Omental fat pad (tissue), 4 donors: ENCODE measurements around the gene FFAR2. TPM values are rescaled to one million over a fixed set of nuclear protein-coding genes. Genes with fewer than 3 reads are reported as not detected.
"Not testable (repeated sequence)": the region's sequence is repeated elsewhere in the genome, so short reads cannot be mapped to it uniquely, and the experiment has no call there.

Experiments
- ATAC-seq: fragments of 150-250 bp; one replicate; pipeline ENCODE4 v1.9.1; 2016; ENCODE audit warnings: mild to moderate bottlenecking, moderate library complexity; ENCODE audit not compliant: low FRiP score
- DNase-seq: peaks from one replicate; pipeline ENCODE4 v3.0.0-alpha.2; 2019; ENCODE audit warnings: low spot score
- total RNA-seq, 4 donors: library from RNA; depleted of rRNA; stranded (reverse); fragments of >200 nt; gene quantifications; one replicate each; pipeline ENCODE4 v1.1.0, GENCODE V29; 2016
- TF ChIP-seq, protein P1 (sequence below), 3 donors: fragments of 450-650 bp; IDR thresholded peaks; one replicate each; pipeline ENCODE4 v1.5.1; 2016 to 2017; ENCODE audit warnings: antibody characterized with exemption in 3 of 3, mild to moderate bottlenecking in 3 of 3, moderate library complexity in 2 of 3

The FFAR2 gene
- total RNA-seq, 4 donors from 2014 or later = 0.46 to 4.4 (median 0.80) TPM

DNA sequence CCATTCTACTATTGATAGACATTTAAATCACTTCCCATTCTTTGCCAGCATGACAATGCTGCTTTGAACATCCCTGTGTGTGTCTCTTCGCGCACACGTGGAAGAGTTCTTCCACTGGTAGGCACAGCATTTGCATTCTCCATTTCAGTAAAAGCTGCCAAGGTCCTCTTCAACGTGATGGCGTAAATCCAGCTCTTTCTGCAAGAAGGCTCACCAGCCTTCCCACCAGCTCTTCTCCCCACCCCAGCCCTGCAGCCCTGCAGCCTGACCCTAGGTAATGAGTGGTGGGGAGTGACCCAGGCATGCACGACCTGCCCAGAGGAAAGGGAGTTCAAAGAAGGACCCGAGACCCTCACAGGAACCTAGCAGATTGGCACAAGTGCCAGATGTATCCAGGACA is 31.7 kb upstream of the FFAR2 start:
- ATAC-seq (no peak), DNase-seq (no peak)
- TF ChIP-seq, protein P1, sequence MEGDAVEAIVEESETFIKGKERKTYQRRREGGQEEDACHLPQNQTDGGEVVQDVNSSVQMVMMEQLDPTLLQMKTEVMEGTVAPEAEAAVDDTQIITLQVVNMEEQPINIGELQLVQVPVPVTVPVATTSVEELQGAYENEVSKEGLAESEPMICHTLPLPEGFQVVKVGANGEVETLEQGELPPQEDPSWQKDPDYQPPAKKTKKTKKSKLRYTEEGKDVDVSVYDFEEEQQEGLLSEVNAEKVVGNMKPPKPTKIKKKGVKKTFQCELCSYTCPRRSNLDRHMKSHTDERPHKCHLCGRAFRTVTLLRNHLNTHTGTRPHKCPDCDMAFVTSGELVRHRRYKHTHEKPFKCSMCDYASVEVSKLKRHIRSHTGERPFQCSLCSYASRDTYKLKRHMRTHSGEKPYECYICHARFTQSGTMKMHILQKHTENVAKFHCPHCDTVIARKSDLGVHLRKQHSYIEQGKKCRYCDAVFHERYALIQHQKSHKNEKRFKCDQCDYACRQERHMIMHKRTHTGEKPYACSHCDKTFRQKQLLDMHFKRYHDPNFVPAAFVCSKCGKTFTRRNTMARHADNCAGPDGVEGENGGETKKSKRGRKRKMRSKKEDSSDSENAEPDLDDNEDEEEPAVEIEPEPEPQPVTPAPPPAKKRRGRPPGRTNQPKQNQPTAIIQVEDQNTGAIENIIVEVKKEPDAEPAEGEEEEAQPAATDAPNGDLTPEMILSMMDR (IDR thresholded peaks at IDR 0.05) = no peak

GRCh38 chr19:35417278-35417677 is 30.8 kb upstream of the FFAR2 start:
- no peak for DNase-seq
- no peak for ATAC-seq
- TF ChIP-seq, protein P1 (IDR thresholded peaks at IDR 0.05) = no peak

DNA sequence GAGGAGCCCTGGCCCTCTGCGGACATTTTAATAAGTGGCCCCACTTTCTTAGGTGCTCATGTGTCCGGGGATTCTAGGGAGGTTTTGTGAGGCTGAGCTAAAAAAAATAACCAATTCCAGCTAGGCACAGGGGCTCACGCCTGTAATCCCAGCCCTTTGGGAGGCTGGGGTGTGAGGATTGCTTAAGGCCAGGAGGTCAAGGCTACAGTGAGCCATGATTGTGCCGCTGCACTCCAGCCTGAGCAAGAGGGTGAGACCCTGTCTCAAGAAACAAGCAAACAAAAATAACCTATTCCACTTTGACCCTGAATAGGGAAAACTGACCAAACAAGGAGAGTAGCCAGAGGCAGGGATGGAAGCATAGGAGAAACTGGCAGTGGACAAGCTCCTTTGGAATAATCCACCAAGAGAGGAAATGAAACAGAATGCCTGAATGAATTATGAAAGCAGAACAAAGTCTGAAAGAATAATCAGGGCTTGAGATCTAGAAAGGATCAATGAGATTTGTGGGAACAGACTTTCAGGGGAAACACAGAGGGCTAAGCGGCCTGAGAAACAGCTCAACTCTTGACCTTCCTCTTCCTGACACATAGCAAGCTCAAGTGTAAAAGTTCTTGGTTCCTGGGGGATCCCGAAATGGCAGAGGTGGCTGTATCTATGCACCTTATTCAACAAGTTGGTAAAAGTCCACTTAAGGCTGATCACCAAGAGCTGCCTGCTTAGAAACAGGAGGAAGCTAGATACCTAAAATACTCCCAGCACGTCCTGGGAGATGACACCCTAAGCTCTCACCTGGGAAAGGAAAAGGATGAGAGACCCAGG is 30.1 kb upstream of the FFAR2 start:
- no peak for ATAC-seq
- TF ChIP-seq, protein P1 (IDR thresholded peaks at IDR 0.05) = no peak
- DNase-seq = no peak

DNA sequence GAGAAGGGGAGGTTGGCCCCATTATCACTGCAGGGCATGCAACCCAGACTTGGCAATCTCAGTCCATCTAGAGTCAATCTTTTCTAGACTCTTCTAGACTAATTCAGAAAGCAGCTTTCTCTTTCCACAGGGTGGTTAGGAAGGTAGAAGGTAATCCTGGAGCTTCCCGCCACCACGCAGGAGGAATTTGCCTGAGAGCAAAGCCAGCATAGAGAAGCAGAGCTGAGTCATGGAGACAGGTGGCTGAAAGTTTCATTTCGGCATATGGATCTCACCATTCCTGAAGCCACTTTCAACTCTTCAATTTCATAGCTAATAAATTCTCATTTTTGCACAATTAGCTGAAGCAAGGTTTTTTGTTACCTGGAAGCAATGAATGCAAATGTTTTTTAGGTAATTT is 29.0 kb upstream of the FFAR2 start:
- DNase-seq (no peak), ATAC-seq (no peak)
- TF ChIP-seq, protein P1 (IDR thresholded peaks at IDR 0.05) = no peak

DNA sequence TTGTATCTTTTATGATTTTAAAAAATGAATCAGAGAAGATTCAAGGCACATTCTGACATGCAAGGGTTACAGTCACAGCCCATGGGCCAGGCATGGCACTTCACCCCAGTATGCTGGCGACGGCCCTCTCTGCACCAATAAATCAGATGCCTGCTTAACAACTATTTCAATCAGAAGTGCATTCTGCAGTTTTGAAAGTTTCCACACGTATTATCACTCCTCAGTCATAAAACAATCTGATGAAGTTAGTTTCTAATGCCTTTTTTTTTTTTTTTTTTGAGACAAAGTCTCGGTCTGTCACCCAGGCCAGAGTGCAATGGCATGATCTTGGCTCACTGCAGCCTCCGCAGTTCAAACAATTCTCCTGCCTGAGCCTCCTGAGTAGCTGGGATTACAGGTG is 28.3 kb upstream of the FFAR2 start:
- TF ChIP-seq, protein P1 (IDR thresholded peaks at IDR 0.05) = no peak
- no peak for ATAC-seq
- no peak for DNase-seq

- ATAC-seq (no peak), DNase-seq (no peak)
- TF ChIP-seq, protein P1 (IDR thresholded peaks at IDR 0.05) = no peak
Observed at GRCh38 chr19:35421362-35421761, 26.7 kb upstream of the FFAR2 start.

GRCh38 chr19:35423406-35423805 is 24.7 kb upstream of the FFAR2 start:
- ATAC-seq, DNase-seq: not testable (repeated sequence)
